CD4-positive, alpha-beta T cell treated with Interleukin-6 at 100 ng/mL for 8 hours (primary cell): Measurements from ENCODE around the gene CHST1.

Experiments
- DNase-seq: peaks from one replicate; pipeline ENCODE4 v3.0.0-alpha.2; 2020; ENCODE audit warnings: mixed read lengths, low spot score

The CHST1 gene

DNA sequence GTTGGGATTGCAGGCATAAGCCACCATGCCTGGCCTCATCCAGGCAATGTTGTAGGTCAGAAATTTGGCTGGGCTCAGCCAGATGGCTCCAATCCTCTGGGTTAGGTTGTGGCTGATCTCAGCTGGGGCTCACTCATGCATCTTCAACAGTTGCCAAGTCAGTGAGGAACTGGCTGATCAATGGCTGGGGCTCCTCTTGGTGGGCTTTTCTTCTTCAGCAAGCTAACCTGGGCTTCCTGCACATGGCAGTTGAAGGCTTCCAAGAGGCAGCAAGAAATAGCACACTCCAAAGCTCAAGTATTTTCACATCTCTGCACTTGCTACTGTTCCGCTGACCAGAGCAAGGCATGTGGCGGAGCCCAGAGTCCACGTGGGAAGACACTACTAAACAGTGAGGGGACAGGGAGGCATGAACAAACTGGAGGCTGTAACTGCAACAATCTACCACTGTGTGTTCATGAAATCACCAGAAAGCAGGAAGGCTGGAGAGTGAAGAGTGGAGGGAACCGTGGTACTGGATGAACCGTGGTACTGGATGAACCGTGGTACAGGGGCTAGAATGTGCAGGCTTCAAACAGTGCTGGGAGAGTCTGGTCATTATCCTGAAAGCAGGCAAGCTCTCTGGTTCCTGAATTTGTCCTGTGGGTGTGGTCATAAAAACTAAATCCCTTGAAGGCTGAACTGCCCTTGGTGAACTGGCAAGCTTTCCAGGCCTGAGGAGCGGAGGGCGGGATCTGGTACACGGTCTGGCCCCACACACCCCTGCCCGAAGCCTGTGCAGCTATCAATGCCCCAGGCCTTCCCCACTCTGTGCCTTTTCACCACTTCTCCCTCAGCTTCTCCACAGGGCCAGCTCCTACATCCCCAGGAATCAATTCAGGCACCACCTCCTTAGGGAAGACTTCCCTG lies 20.2 kb downstream of the CHST1 start:
- DNase-seq = no peak

DNA sequence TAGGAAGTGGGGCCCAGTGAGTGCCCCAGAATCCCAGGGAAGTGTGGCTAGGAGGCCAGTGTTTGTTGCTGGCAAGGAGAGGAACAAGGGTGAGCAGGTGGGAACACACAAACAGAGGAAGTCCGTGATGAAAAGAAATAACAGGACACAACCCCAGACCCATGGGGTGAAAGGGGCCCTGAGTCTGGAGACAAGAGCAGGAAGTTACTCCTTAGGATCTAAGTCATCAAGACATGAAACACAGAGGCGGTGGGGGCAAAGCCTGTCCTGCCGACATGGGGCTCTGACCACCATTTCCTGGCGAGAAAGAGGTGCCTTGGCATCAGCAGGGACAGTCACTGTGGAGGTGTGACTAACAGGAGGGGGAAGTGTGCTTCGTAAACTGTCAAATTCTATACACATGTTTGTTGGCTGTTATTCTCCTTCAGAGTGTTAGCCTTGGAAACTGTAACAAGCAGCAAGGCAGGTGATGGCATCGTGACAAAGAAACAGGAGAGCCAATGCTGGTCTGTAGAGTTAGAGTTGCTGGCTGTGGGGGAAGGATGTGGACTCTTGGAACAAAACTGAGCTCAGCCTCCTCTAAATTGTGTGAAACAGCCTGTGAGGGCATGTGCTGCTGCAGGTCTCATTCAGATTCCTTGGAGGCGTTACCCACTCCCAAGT lies 21.7 kb downstream of the CHST1 start:
- no peak for DNase-seq

DNA sequence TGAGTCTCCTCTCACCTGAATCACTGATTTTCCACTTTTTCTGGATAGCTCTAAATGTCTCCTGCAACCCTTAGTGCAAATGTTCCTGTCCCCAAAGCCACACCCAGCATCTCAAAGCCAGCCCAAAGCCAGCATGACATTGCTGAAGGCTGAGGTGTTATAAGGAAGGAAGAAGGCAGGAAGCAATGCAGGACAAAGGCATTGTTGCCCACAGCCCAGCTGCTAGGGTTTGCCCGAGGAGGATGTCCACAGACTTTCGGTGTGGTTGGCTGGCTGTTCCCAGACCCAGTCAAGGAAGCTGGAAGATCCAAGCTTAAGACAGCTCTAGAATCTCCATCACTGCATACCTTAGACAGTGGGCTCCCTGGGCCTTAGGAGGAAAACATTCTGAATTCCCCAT lies 23.5 kb downstream of the CHST1 start:
- no peak for DNase-seq

DNA sequence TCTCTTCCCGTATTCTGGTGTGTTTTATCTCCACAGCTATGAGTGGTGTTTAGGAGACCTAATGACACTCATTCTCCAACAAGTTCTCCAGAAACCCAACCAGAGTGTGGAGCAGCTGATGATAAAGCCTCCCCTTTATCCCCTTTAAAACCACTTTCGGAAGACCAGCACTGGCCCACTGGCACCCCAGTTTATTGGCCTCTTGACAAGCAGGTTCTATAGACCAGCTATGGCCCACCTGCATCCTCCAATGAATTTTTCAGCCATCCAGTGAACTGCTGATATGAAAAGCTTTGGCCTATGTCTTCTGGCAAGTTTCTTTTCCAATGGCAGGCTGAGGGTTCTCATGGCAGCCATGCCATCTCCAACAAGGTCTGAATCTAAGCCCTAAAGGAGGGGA lies 27.4 kb downstream of the CHST1 start:
- DNase-seq = no peak

DNA sequence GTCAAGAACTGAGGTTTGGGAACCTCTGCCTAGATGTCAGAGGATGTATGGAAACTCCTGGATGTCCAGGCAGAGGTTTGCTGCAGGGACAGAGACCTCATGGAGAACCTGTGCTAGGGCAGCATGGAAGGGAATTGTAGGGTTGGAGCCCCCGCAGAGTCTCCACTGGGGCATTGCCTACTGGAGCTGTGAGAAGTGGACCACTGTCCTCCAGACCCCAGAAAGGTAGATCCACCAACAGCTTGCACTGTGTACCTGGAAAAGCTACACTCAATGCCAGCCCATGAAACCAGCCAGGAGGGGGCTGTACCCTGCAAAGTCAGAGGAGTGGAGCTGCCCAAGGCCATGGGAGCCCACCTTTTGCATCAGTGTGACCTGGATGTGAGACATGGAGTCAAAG lies 29.5 kb downstream of the CHST1 start:
- DNase-seq = no peak

DNA sequence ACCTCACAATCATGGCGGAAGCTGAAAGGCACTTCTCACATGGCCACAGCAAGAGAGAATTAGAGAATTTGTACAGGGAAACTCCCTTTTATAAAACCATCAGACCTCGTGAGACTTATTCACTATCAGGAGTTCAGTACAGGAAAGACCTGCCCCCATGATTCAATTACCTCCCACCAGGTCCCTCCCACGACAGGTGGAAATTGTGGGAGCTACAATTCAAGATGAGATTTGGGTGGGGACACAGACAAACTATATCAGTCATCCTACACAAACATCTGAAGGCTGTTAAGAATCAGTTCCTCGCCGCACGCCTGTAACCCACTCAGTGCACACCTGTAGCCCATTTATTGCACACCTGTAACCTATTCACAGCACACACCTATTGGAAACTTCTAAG lies 39.8 kb downstream of the CHST1 start:
- no peak for DNase-seq

DNA sequence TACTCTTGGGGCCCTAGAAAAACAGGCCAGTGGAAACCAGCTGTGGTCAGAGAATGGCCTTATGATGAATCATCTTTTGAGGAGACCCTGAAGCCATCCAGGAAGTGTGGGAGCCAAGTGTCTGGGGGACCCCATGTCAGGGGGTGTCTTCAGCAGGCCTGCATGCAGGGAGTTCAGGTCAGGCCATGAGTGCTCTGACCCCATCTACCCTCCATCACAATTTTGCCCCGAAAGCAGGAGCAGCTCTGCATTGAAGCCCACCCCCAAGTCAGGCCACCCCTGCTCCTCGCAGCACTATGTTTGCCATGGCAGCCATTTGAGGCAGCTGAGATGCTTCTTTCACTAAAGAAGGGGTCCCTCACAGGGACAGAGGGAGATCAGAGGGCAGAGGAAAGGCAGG lies 41.3 kb downstream of the CHST1 start:
- DNase-seq = no peak

DNA sequence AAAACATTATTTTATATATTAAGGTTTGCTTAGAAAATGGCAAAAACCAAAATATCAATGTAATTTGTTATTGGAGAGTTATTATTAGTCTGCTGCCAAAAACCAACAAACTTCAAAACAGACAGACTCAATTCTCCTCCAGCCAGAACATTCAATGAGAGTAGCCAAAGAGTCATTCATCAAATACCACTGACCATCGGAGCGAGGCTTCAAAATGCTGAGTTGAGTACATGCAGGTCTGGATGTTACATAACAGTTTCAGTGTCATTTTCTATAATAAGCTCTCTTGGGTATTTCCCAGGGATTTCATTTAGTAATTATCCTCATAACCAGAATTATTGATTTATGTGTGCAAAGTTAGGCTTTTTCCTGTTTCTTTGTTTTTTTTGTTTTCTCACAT lies 42.6 kb downstream of the CHST1 start:
- no peak for DNase-seq

DNA sequence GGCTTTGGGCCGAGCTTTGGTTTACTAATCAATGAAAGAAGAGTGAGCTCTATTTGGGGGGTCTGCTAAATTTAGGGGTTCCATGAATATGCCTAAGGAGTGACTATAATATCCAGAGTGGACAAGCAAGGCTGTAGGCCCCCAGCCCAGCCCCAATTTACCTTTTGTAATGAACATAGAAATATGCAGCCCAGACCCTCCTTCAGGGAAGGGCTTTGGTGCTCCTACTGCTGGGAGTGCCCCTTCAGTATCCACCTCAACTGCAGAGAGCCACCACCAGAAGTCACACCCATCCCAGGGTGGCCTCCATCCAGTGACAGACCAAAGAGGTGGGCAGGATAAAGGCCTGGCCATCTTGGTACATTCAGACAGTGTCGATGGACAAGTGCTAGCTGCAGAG lies 43.1 kb downstream of the CHST1 start:
- no peak for DNase-seq

DNA sequence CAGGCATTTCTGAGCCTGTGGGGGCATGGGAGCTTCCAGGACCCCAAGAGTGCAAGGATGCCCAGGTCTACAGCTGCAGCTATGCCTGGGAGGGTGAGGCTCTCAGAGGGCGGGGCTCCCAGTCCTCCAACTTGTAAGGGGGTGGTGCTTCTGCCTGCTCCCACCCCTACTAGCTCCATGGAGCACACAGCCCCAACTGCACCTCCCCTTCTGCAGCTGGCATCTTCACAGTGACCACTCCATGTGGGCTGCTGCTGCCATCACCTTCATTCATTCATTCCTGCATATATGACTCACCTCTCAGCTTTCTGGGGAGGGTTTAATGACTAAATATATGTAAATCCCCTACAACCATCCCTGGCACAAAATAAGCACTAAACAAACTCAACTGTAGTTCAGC lies 43.8 kb downstream of the CHST1 start:
- DNase-seq = no peak

DNA sequence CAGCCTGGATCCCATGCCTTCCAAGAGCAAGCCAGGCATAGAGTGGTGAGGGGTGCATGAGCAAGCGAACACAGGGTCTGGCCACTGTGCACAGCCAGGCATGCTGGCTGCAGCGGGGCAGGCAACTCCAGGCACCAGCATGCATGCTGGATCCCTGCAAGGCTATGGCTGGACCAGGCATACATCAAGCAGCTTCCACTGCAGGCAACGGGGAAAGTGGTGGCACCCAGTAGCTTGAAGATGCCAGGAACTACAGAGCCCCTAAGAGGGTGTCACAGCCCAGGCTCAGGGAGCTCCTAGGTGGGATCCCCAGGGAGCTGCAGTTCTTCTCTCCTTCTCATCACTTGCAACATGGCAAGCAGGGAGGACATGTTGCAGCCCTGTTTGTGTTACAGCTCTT lies 45.2 kb downstream of the CHST1 start:
- DNase-seq = no peak

DNA sequence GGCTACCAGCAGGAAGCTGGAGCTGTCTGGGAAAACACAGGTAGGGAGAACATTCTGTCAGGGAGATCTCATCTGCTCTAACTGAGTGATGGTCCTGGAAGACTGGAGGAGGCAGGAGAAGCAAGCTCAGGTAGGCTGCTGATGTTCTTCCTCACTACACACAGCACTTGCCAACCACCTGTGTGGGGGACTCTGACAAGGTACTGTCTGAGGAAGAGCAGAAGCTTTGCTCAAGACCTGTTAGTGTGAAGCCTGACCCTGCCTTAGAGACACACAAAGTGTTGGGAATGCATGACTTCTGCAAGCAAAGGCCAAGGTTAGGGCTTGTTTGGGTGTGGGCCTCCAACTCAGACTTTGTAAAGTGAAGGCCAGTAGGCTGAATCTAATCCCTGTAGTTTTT lies 46.5 kb downstream of the CHST1 start:
- DNase-seq = no peak

DNA sequence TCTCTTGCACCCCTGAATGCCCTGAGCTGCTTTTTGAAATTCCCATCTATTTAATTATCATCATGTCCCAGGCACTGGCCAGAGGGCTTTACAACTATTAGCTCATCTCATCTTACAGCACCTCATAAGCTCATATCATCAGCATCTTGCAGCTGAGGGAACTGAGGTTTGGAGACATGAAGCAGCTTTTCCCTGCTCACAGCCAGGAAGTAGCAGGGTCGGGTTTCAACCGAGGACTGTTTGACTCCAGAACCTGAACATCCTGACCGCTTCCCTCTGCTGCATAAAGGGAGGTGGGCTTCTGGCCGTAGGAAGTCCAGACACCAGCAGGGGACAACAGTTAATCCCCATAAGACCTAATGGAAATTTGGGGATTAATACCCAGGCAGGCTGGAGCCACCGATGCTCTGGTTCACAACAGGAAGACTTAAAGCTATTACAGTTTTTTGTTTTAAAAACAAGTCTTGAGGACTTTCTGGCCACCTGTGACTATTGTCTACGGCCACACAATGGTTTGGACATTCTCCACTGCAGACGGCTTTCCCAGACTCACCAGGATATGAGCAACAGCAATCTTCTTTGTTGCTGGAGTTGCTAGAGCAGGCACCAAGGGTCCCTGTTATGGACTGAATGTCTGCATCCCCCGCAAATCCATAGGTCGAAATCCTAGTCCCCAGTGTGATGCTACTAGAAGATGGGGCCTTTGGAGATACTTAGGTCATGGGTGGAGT lies 47.4 kb downstream of the CHST1 start:
- no peak for DNase-seq

DNA sequence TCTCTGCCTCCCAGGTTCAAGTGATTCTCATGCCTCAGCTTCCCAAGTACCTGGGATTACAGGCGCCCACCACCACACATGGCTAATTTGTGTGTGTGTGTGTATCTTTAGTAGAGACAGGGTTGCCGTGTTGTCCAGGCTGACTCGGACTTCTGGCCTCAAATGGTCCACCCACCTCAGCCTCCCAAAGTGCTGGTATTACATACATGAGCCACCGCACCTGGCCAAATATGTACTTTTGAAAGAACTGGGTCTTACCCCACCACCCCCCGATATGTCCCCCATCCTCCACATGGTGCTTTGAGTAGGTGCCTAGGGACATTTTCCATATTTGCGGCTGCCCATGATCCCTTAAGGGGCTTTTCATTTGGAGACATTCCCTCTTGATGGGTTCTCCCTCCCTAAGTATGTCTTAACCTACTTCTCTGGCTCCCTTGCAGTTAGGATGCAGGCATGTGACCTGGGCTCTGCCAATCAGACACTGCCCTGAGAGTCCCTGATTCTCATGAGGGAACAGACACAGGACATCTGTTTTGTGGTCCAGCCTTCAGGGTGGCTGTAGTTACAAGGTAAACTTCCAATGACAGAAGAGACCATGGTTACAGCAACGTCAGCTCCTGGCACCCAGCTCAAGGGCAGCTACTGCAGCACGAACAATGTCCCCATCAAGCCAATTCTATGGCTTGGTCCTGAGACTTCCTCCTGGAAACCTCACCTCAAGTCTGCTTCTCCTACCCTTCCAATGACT lies 48.4 kb downstream of the CHST1 start:
- no peak for DNase-seq

DNA sequence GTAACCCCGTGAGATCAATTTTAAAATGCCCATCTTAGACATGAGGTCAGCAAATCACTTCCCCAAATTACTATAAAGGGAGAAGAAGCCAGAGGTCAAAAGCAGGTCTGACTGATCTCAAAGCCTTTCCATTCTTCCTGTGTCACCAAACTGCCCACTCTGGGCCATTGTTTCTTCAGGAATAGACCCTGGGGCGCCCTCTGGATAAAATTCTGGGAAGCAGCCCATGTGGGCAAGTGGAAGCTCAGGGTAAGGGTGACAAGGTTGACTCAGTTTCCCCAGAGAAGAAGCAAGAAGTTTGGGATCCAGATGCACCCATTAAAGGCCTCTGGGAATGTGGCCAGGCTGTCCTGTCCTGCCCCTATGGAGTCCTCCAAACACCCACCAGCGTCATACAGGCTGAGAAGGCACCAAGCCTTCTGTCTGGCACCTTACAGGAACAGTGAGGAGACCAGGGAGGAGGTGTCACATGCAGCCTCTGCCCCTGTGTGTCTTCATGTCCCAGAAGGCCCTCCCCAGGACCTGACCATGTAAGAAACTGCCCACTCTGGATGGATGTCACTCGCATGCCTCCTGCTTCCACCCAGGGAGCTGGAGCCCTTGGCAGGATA lies 50.1 kb downstream of the CHST1 start:
- no peak for DNase-seq

DNA sequence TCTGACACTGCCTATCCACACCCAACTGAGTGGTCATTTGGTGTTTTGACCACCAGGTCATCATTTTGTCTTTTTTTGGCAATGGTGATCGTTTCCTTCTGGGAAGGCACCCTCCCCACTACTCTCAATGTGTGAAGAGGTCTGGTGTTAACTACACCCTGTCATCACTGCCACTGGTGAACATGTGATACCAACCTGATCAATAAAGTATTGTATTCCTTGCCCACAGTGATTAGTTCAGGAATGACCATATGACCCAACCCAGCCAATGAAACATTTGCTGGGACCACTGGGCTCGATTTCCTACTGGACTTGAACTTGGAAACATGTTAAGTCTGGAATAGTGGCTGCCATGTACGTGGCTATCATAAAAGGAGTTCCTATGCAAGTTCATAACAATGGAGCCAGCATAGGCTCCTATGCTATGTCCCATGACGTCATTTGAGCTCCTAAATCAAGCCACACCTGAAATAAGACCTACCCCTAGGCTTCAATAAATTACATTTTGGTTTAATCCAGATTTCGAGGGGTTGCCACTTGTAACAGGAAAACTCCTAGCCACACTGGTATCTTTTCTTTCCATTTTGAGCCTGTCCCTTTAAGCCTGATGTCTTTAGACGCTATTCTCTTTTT lies 51.1 kb downstream of the CHST1 start:
- no peak for DNase-seq

DNA sequence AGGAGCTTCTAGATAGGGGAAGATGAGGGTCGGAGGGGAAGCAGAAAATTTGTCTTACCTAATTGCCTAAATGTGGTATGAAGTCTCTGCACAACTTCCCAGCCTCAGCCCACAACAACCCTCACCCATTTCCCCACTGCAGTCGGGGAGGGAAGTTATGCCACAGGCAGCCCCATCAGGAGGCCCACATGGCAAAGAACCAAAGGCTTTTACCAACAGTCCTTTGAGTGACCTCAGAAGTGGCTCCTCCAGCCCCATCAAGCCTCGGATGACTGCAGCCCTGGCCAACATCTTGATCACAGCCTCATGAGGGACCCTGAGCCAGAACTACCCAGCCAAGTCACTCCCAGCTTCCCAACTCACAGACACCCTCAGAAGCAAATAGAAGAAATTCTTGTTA lies 54.8 kb downstream of the CHST1 start:
- no peak for DNase-seq

DNA sequence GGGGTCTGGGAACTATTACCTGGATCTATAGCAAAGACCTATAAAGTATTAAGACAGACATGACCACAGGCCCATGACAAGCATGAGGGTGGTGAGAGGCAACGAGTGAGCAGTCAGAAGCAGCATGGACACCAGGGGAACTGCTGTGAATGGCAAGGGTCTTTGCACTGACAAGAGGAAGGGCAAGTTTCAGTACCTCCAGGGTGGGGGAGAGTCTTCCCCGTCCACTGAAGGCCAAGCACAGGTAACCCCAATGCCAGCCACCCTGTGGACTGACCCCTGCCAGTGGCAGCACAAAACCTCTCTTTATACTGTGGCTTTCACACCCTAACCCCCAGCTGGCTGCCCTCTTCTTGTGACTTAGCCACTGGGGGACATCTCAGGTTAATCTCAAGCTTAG lies 55.5 kb downstream of the CHST1 start:
- no peak for DNase-seq

DNA sequence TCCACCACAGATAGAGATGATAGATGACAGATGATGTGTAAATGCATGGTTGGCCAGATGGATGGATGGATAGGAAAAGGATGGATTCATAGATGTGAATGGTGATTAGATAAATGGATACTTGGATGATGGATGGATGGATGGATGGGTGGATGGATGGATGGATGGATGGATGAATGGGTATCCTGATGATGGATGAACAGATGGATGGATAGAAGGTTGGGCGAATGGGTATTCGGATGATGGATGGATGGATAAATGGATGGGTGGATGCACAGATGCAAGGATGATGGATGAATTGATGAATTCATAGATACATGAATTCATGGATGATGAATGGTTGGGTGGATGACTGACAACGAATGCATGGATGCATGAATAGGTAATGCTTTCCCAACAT lies 56.1 kb downstream of the CHST1 start:
- DNase-seq = no peak

DNA sequence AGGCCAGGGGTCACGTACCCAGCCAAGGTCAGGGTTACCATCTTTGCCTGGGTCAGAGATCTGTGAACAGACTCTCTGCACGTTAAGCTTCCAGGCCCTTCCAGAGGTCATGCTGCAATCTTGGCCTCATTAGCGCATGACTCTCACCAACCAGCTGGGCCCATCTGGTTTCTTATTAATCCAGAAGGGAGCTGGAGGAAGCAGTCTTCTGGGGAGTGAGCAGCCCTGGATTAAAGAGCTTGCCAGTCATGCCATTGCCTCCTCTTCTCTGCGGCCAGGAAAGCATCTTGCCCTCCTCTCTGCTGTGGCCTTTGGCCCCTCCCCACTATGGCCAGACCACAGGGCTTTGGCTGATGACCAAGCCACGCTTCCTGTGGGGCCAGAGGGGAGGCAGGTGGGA lies 57.4 kb downstream of the CHST1 start:
- no peak for DNase-seq

DNA sequence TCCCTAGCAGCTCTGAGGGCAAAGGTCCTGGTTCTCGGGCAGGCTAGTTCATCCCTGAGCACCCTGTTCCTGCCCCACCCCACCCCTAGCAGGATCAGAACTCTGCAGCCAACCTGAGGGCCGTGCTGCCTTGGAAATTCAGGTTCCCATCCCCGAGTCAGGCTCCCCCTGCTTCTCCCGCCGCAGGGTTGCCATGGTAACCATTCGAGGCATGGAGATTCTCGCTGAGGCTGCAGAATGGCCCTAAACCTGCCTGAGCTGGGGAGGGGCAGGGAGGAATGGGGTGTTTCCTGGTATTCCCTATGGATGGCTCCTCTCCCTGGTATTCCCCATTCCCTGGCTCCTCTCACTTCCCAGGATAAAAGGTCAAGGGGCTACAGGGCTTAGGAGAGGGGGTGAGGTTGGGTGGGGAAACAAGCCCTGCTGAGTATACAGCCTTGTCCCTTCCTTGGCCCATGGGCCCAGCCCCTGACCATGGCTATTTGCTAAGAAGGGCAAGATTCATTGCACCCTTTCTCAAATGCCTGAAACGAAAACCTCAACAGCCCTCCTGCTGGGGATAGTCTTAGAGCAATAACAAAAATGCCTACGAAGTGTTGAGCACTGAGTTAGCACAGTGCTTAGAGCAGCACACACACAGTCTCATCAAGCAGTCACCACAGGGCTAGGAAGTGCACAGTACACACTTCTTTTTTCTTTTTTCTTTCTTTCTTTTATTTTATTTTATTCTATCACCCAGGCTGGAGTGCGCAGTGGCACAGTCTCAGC lies 58.7 kb downstream of the CHST1 start:
- DNase-seq = no peak
